Measurements from ENCODE around the gene SPDYC.

SPDYC gene
- 0 reads per million in 2 donors for total RNA-seq

DNA sequence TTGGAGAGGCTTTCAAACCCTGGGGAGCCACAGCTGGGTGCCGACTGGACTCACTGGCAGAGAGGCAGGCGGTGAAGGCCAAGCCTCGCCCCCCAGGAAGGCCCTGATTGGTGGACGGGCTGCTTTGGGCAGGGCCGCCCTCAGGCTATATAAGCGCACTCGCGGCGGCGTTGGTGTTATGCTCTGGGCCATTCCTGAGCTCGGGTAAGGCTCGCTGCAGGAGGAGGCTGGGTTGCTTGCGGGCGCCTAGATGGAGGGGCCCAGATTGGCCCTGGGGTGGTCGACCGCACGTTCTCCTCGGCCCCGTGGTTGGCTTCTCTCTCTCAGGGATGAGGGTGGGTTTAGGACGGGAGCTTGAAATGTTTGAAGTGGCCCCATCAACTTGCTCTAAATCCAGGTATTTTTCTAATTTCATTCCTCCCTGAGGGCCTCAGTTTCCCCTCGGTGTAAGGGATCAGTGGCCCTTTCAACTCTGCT, at the start of gene SPDYC:
SPDYC (plus strand) TSS at position 176 of the 477 bp plus-strand sequence. CDS start 1,125 bp downstream, outside the sequence.
- no peak for DNase-seq

GRCh38 chr11:65120831-65121230, 49.2 kb upstream of the SPDYC start:
- DNase-seq, result no peak

DNA sequence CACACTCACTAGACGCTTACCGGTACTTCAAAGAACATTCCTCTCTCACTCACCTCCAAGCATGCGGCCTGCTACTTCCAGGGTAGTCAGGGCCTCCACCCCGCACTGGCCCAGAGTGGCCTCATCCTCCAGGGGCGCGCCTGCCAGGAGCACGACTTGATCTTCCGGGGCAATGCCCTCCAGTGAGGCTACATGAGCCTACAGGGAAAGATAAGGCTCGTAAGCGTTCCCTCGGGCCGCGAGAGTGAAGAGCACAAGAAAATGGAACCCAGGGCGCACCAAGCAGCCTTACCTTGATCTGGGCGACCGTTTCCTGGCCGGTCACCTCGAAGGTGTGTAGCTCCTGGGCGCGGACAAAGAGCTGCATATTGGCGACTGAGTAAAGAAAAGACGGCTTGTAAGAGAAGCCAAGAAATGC, 48.6 kb upstream of the SPDYC start:
- peak in 1 of 5 experiments; percentile 55 for DNase-seq

DNA sequence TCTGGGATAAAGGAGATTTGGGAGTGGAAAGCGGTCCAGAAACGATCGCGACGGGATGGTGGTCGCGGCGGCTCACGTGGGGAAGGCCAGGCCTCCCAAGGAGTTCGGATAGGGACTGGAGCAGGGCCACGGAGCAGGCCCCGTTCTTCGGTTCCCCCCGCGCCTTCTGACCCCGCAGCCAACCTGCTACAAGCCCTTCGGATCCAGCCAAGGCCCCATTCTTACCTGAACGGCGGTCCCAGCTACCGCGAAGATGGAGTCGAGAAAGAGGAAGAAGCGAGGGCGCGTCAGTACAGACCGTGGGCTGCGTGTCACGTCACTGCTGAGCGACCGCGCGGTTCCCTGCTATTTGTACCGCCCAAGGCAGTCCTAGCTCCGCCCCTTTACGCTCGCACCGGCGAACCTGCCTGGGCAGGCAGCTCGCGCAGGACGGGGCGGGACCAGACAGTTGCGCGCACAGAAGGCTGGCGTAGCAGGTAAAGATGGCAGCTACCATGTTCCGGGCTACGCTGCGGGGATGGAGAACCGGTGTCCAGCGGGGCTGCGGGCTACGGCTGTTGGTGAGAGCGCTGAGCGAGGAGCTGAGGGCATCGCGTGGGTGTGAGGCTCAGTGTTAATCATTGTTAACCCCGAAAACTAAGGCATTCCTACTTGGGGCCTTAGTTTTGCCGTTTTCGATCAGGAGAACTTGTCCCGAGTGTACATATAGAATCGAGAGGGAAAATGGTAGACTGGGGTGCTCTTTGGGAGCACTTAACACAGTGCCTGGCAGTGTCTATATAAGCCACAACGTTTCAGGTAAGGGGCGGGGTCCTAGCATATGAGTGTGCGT, 48.0 kb upstream of the SPDYC start, which contains the start of the genes FAU and MRPL49:
FAU (minus strand) TSS at position 270 of the 832 bp plus-strand sequence. CDS start 321 bp downstream, outside the sequence.
MRPL49 (plus strand) TSS at position 457 of the 832 bp plus-strand sequence; CDS start at position 483, 26 bp downstream.
- DNase-seq, result peak; percentile 95 to 99 (median 99)

DNA sequence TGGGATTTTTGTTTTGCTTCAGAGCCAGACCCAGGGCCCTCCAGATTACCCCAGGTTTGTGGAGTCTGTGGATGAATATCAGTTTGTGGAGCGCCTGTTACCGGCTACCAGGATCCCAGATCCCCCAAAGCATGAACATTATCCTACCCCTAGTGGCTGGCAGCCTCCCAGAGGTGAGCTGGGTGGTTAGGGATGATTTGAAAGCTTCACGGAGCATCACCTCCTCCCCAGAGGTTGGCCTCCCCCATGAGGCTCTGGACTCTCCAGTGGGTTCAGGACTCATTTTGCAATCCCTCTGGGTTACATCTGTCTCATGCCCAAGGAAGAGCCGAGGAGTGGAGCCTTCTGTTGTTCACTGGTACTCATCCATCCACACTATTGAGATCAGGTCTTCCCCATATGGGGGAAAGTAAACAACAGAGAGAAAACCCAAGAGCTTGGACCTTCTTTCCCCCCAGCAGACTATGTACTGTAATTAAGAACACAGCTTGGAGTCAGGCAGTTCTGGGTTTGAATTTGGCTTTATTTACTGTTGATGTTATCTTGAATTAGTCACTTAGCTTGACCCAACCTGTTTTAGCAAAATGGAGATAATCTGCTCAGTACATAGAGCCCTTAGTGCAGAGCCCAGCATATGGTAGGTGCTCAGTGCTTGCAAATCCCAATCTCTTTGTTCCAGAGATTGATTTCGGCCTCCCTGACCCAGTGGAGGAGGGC, 45.4 kb upstream of the SPDYC start:
- no peak for DNase-seq

DNA sequence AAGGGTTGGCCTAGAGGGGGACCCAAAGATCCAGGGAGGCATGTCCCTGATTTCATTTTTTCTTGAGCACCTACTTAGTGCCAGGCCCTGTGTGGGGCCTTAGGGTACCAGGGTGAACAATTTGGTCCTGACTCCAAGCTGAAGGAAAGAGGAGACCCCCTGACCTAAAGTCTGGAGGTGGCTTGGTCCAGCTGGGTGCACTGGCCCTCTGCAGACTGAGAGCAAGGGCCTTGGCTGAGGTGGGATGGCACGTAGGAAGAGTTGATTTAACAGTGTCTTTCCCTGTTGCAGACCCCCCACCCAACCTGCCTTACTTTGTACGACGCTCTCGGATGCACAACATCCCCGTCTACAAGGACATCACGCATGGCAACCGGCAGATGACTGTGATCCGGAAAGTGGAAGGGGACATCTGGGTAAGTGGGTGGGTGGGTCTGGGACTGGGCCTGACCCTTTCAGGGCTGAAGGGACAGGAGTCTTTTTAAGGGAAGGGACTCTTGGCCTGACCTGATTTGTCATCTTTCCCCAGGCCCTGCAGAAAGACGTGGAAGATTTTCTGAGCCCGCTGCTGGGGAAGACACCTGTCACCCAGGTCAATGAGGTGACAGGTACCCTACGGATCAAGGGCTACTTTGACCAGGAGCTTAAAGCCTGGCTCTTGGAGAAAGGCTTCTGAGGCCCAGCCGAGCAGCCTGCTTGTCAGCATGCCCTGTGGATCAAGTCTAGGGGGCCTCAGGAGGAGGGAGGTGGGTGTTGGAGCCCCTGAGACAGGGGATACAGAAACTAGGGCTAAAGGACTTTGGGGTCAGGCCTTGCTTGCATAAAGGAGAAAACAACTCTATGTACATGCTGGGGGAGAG, 44.6 kb upstream of the SPDYC start:
- DNase-seq, result no peak

DNA sequence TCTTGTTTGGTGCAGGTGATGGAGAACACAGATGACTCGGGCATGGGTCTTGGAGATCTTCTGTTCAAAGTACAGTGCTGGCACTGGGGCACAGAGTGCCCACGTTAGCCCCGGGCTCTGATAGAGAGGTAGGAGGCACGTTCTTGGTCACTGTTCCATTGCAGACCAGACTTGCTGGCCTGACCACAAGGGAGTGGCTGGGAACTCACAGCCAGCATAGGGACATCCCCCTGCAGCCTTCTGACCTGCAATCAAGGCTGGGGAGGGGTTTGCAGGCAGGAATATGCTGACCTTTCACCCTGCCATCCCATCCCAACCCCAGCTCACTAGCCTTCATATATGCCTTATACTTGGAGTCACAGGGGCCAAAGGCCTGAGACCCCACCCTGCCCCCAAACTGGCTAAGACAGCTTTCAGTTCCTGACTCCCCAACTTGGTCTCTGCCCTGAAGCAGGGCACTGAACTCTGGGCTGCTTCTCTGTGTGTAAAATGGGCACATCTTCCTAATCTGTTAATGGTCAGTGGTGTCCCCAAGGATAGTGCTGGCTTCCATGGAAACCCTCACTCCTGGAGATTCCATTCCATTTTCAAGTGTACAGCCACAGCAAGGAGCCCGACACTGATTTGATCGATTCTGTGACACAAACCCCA, 43.3 kb upstream of the SPDYC start:
- no peak for DNase-seq

DNA sequence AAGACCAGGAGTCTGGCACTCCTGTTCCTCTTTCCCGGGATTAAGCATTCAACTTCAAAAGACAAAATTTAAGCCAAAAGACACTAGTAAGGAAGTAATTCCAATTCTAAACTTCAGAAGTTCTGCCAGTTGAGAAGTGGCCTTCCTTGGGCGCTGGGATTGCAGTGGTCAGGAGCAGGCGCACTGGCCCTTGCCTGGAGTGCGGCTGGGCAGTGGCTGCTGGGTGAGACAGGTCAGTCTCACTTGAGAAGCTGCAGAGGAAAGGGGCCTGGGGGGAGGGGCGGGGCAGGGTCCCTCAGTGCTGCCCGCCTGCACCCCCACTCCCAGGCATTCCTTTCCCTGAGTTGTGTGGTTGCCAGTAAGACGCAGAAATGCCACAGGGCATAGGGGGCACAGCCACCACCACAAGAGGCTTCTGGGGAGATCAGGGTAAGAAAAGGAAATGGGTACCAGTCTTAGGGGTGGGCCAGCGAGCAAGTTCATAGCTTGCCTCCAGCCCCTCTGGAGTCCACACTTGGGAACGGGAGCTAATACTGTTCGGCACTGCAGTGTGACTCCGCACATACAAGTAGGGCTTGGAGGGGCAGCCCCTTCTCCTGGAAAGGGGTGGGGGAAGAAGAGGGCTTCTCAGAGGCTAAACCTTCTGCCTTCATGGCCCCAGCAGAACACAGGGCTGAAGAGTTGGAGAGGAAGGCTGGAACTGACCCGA, 42.4 kb upstream of the SPDYC start:
- no peak for DNase-seq

- DNase-seq, result no peak
These were observed 41.6 kb upstream of the SPDYC start for GRCh38 chr11:65128182-65129145.

GRCh38 chr11:65129649-65130441, 40.2 kb upstream of the SPDYC start:
- DNase-seq, result no peak

GRCh38 chr11:65130631-65131416, 39.2 kb upstream of the SPDYC start:
- DNase-seq, result no peak

DNA sequence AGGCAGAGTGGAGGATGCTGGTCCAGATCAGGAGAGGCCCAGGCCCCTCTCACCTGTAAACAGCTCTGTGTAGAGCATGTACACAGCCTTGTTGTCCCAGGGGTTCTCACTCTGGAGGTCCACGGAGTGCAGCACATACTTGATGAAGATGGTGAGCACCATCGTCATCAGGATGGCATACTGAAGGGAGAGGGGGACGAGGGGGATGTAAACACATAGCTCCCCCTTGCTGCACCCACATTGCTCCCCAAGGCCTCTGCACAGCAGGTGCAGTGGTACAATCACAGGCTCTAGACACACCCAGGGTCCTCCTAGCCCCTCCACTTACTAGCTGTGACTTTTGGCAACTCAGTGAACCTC, 38.6 kb upstream of the SPDYC start:
- no peak for DNase-seq

DNA sequence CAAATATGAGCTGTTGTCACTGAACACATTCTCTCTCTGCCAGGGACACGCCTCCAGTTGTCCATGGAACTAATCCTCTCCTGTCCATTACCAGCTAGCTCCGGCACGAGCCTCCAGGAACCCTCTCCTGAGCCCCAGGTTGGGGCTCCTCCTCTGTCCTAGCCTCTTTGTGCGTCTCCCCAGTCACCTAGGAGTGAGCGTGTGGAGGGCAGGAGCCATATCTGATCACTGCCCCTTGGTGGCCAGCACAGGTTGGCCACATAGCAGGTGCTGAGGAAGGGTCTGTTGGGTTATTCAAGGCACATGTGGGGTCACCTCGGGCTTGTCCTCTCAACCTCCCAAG, 38.2 kb upstream of the SPDYC start:
- DNase-seq, result no peak

GRCh38 chr11:65132238-65132987, 37.6 kb upstream of the SPDYC start:
- DNase-seq, result no peak

- DNase-seq, result peak in 4 of 5 experiments; percentile 17 to 64 (median 46)
These were observed 36.9 kb upstream of the SPDYC start for GRCh38 chr11:65132988-65133700.

DNA sequence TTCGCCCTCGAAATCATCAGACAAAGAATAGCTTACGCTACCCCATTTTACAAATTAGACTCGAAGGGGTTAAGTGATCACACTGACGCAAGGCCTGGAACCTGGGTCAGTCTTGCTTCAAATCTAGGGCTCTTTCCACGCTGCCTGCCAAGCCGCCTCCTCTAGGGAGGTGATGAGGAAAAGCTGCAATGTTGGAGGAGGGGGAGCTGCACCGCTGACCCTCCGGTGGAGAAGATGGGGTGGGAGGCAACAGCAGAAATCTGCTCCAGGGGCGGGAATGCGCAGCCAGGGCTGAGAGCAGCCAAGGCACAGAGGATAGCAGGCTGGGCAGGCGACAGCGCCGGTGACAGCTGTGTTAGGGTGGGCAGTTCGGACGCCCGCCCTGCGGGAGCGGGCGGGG, 36.3 kb upstream of the SPDYC start:
- DNase-seq, result no peak

Data from T-helper 2 cell (primary cell).